HEK293T (cell line): ENCODE measurements around the gene PCBP3.

Source experiments
- CTCF ChIA-PET: fragments of 350-600 bp; formaldehyde crosslinking; extraction: SDS; loops from one replicate; lab custom pipeline; 2021; ENCODE audit warnings: antibody characterized with exemption, inconsistent platforms; lab: Yijun Ruan, JAX
- POLR2A ChIA-PET: fragments of 350-600 bp; formaldehyde crosslinking; extraction: SDS; loops from one replicate; lab custom pipeline; 2020; ENCODE audit warnings: antibody characterized with exemption, inconsistent platforms; lab: Yijun Ruan, JAX
- DNase-seq: peaks from one replicate; pipeline ENCODE4 v3.0.0; 2012; ENCODE audit warnings: mixed read lengths; ENCODE audit errors: extremely low spot score
- ARNT ChIP-seq: fragments of 450-650 bp; IDR thresholded peaks from 2 replicates; pipeline ENCODE4 v1.6.1; 2017; ENCODE audit warnings: mild to moderate bottlenecking
- BHLHE40 ChIP-seq: fragments of 450-650 bp; IDR thresholded peaks from 2 replicates; pipeline ENCODE4 v1.6.1; 2016; ENCODE audit warnings: mild to moderate bottlenecking, moderate library complexity, borderline replicate concordance
- CTBP1 ChIP-seq: fragments of 450-650 bp; IDR thresholded peaks from 2 replicates; pipeline ENCODE4 v1.6.1; 2016; ENCODE audit warnings: borderline replicate concordance
- ELF4 ChIP-seq: fragments of 450-650 bp; IDR thresholded peaks from 2 replicates; pipeline ENCODE4 v1.6.1; 2017; ENCODE audit warnings: antibody characterized with exemption
- FOXA1 ChIP-seq: fragments of 450-650 bp; IDR thresholded peaks from 2 replicates; pipeline ENCODE4 v1.6.1; 2016; ENCODE audit warnings: mild to moderate bottlenecking
- FOXK2 ChIP-seq: fragments of 450-650 bp; IDR thresholded peaks from 2 replicates; pipeline ENCODE4 v1.6.1; 2016; ENCODE audit warnings: mild to moderate bottlenecking
- FOXM1 ChIP-seq: fragments of 450-650 bp; IDR thresholded peaks from 2 replicates; pipeline ENCODE4 v1.6.1; 2017; ENCODE audit warnings: mild to moderate bottlenecking, borderline replicate concordance
- HDGF ChIP-seq: fragments of 450-650 bp; IDR thresholded peaks from 2 replicates; pipeline ENCODE4 v1.6.1; 2017; ENCODE audit warnings: antibody characterized with exemption, borderline replicate concordance
- L3MBTL2 ChIP-seq: fragments of 450-650 bp; conservative IDR thresholded peaks from 2 replicates; pipeline ENCODE4 v1.6.1; 2016; ENCODE audit warnings: mild to moderate bottlenecking
- LEF1 ChIP-seq: fragments of 450-650 bp; IDR thresholded peaks from 2 replicates; pipeline ENCODE4 v1.6.1; 2017; ENCODE audit warnings: mild to moderate bottlenecking, borderline replicate concordance
- NFRKB ChIP-seq: fragments of 450-650 bp; IDR thresholded peaks from 2 replicates; pipeline ENCODE4 v1.6.1; 2016; ENCODE audit warnings: mild to moderate bottlenecking, moderate library complexity
- SP1 ChIP-seq: fragments of 450-650 bp; IDR thresholded peaks from 2 replicates; pipeline ENCODE4 v1.6.1; 2017
- SUZ12 ChIP-seq: fragments of 450-650 bp; IDR thresholded peaks from 2 replicates; pipeline ENCODE4 v1.6.1; 2016; ENCODE audit warnings: mild to moderate bottlenecking
- TARDBP ChIP-seq: fragments of 450-650 bp; IDR thresholded peaks from 2 replicates; pipeline ENCODE4 v1.6.1; 2016
- ZNF384 ChIP-seq: fragments of 450-650 bp; IDR thresholded peaks from 2 replicates; pipeline ENCODE4 v1.6.1; 2016
- TF ChIP-seq, protein P1 (sequence below): fragments of 450-650 bp; IDR thresholded peaks from 2 replicates; pipeline ENCODE4 v1.6.1; 2016

Gene PCBP3

DNA sequence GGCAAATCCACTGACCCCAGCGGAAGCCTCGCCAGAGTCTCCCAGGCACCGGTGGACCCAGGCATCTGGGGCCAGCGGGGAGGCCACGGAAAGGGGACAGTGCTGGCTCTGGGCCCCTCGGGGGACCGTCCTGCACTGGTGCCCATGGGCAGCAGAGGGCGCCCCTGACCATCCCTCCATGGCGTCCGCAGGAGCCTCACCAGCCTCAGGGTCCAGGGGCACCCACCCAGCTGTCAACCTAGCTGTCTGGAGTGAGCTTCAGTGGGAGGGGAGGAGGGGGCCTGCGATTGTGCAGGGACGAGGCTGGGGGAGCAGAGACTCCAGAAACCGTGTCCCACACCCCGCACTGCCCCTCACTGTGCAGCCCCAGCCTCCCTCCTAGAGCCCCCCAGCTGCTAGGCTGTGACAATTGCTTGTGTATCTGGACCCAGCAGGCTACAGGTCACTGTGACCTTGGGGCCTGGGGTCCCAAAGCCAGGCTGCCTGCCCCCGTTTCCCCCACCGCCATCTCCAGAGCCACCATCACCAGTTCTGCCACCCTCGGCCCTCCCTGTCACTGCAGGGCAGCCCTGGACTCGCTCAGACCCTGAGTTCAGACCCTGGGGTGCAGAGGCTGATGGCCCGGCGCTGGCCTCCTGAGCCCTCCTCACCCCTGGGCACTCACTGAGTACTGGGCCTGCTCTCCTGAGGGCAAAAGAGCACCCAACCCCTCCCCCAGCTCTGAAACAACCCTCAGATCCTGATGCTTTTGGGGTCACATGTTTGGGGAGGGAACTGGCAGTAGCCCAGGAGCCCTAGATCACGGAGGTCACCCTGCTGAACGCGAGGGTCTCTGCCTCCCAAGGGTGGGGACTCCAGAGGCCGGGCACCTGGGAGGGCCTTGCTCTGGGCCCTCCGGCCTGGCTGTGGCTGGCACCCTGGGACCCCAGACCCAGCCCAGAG lies 327.4 kb downstream of the PCBP3 start:
- CTCF ChIA-PET: interaction anchor here (0.7 to 1.7 kb wide), 5 partner anchors 12 to 697 kb away, joined by 3 to 9 read pairs (median 3); no protein-coding TSS in a partner anchor
- peak; percentile 85 for DNase-seq
- POLR2A ChIA-PET: no interaction called here
- no peak for TF ChIP-seq HDGF
- no peak for TF ChIP-seq BHLHE40
- no peak for TF ChIP-seq LEF1
- no peak for TF ChIP-seq FOXM1
- no peak for TF ChIP-seq ZNF384
- no peak for TF ChIP-seq NFRKB

DNA sequence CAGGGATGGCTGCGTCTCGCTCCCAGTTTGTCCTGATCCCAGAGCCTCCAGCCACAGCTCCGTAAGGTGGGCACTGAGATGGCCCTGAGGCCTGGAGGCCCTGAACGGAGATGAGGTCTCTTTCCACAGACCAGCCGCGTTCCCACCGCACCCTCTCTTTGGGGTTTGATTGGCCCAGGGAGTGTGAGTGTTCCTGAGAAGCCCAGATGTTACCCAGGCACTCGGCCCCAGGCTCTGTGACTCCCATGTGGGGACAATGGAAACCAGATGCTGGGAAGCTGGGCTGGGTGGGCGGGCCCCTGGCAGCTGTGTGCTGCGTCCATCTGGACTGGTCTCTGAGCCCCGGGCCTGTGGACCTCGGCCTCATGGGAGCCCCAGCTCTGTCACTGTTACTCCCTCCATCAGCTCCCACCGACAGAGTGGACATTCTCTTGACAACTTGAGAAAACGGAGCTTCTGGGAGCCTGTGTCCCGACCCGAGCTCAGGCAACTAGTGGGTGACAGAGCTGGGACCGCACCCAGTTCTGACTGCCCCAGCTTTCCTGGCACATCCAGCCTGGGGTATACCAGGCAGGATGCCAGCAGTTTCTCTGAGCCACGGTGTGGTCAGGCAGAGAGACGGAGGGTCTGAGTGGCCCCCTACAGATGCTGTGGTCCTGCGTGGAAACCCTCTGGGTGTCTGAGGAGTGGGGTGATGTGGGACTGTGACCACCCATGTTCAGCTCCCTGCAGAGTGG lies 328.3 kb downstream of the PCBP3 start:
- ChIA-PET CTCF (interaction anchor here (0.8 to 1.7 kb wide), 3 partner anchors 11 to 182 kb away, joined by 3 to 9 read pairs (median 4); no protein-coding TSS in a partner anchor), POLR2A (interaction anchor here (0.6 to 1.4 kb wide), 3 partner anchors 126 to 314 kb away, joined by 3 read pairs; partner anchors contain the start of genes COL6A2 and YBEY)
- TF ChIP-seq ELF4 (no peak), L3MBTL2 (no peak), SUZ12 (no peak), FOXK2 (no peak), SP1 (no peak), ARNT (no peak), TARDBP (no peak), LEF1 (no peak), HDGF (no peak), FOXA1 (no peak), FOXM1 (no peak), NFRKB (no peak), BHLHE40 (no peak), CTBP1 (no peak), ZNF384 (no peak)
- TF ChIP-seq, protein P1, sequence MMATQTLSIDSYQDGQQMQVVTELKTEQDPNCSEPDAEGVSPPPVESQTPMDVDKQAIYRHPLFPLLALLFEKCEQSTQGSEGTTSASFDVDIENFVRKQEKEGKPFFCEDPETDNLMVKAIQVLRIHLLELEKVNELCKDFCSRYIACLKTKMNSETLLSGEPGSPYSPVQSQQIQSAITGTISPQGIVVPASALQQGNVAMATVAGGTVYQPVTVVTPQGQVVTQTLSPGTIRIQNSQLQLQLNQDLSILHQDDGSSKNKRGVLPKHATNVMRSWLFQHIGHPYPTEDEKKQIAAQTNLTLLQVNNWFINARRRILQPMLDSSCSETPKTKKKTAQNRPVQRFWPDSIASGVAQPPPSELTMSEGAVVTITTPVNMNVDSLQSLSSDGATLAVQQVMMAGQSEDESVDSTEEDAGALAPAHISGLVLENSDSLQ: no peak
- no peak for DNase-seq

DNA sequence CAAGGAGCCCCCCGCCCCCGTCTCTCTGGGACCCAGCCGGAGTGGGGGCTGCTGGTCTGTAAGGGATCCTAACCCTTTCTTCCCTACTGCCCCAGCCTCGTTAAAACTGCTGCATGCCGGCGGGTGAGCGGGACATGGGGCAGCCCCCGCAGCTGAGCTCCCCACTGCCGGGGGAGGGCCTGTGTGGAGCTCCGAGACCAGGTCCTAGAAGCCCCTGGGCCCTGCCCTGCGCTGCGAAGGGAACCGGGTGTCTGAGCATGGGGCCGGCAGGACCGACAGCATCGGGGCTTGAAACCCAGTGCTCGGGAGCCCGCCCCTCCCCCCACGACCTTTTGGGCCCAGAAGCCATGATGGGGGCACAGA lies 328.8 kb downstream of the PCBP3 start:
- POLR2A ChIA-PET: interaction anchor here (0.6 to 1.9 kb wide), 5 partner anchors 10 to 314 kb away, joined by 3 to 12 read pairs (median 3); partner anchors contain the start of genes COL6A2 and YBEY
- TF ChIP-seq NFRKB (no peak), FOXA1 (no peak), L3MBTL2 (no peak), SUZ12 (no peak), BHLHE40 (no peak), ELF4 (no peak), ZNF384 (no peak)
- TF ChIP-seq, protein P1: no peak
- DNase-seq: no peak
- CTCF ChIA-PET: interaction anchor here (0.6 kb wide), 1 partner anchor 175 kb away, joined by 7 read pairs; no protein-coding TSS in a partner anchor

DNA sequence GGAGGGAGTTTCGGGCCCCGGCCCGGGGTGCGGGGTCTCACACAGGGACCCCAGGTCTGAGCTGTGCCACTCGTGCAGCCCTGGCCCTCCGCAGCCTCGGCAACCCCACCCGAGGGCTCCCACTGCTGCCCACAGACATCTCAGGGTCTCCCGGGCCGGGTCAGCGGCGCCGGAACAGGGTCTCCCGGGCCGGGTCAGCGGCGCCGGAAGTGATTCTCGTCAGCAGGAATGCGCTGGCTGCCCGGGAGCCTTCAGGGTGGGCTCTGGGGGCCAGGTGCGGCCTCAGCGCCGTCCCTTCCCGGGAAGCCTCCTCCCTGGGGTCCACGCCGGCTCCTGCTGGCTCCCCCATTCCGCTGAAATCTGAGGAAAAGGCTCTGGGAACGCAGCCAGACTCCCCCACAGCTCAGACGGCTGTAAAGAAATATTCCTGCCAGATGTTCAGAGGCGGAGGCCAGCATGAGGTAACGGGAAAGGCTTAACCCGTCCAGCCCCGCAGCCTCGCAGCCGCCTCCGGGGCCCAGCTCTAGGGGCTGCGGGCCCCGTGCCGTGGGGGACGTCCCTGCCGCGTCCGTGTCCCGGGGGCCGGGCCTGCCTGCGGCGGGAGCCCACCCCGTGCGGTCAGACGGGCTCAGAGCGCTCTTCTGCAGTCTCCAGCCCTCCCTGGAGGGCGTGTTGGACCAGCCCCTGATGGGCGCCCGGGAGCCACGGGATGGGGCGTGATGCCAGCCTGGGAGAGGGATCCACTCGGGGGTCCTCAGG lies 329.4 kb downstream of the PCBP3 start:
- no peak for DNase-seq
- CTCF ChIA-PET: interaction anchor here (0.6 to 1.0 kb wide), 3 partner anchors 19 to 174 kb away, joined by 3 to 7 read pairs (median 6); no protein-coding TSS in a partner anchor
- TF ChIP-seq, protein P1: no peak
- no peak for TF ChIP-seq FOXM1
- POLR2A ChIA-PET: interaction anchor here (0.6 to 1.9 kb wide), 7 partner anchors 10 to 352 kb away, joined by 3 to 12 read pairs (median 3); partner anchors contain the start of gene YBEY

DNA sequence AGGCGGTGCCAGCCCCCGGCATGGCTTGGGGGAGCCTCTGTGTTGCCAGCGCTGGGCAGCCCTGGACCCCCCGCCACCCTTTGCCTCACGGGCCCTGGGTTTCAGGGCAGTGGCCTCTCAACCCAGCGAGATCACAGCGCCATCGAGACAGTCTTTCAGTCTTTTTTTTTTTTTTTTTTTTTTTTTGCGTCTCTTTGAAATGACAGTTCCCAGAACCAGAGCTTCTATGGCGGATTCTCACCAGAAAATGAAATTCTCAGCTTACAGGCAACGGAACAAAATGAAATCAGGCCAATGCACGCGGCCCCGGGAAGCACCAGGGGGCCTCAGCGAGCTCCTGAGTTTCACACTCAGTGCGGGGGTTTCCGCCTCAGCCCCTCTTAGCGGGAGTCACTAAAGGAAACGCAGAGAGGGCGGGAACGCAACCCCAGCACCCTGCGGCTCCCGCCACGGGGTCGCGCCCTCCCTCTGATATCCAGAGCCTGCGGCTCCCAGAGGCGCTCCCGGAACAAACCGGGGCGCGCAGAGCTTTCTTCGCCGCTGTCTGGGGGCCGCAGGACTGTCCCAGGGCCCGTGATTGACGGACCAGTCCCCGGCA lies 330.0 kb downstream of the PCBP3 start:
- ChIA-PET POLR2A (interaction anchor here (0.7 to 1.9 kb wide), 5 partner anchors 9 to 257 kb away, joined by 3 to 12 read pairs (median 3); no protein-coding TSS in a partner anchor), CTCF (interaction anchor here (0.6 to 1.0 kb wide), 3 partner anchors 9 to 169 kb away, joined by 3 to 6 read pairs (median 3); no protein-coding TSS in a partner anchor)
- DNase-seq: peak; percentile 84
- TF ChIP-seq FOXM1 (no peak), ARNT (no peak), BHLHE40 (no peak), CTBP1 (no peak), ELF4 (no peak), FOXA1 (no peak), L3MBTL2 (peak; percentile 92), NFRKB (no peak), LEF1 (no peak), SUZ12 (no peak)
- TF ChIP-seq, protein P1: peak; percentile 89
